GM19372 (cell line): ENCODE measurements around the gene SLC22A8.
"Not testable (repeated sequence)": the region's sequence is repeated elsewhere in the genome, so short reads cannot be mapped to it uniquely, and the experiment has no call there.

Experiments used
- ATAC-seq: cut with Tn5 transposase; IDR thresholded peaks from one replicate; pipeline ENCODE4 v1.9.1; 2021; ENCODE audit warnings: mild to moderate bottlenecking, low read depth, moderate library complexity; ENCODE audit not compliant: unreplicated experiment

Gene SLC22A8

GRCh38 chr11:63015521-63016215 is at the start of gene SLC22A8:
TSS of gene SLC22A8 (minus strand) at chr11:63015841. CDS start at chr11:63014958, 883 bp downstream.
- ATAC-seq = no peak

- ATAC-seq = not testable (repeated sequence)
Observed at GRCh38 chr11:63046203-63046602, 30.6 kb upstream of the SLC22A8 start.

- no peak for ATAC-seq
Observed at GRCh38 chr11:63042596-63042995, 27.0 kb upstream of the SLC22A8 start.

- no peak for ATAC-seq
Observed at GRCh38 chr11:63032457-63032856, 16.8 kb upstream of the SLC22A8 start.

- ATAC-seq = no peak
Observed at GRCh38 chr11:63023841-63024648, 8.4 kb upstream of the SLC22A8 start.

GRCh38 chr11:63023222-63023814 is 7.7 kb upstream of the SLC22A8 start:
- no peak for ATAC-seq

GRCh38 chr11:63022441-63022840 is 6.8 kb upstream of the SLC22A8 start:
- no peak for ATAC-seq

GRCh38 chr11:63020671-63021291 is 5.1 kb upstream of the SLC22A8 start:
- ATAC-seq = no peak

GRCh38 chr11:63019506-63019905 is 3.9 kb upstream of the SLC22A8 start:
- no peak for ATAC-seq

- no peak for ATAC-seq
Observed at GRCh38 chr11:63017306-63017974, 1.8 kb upstream of the SLC22A8 start.

GRCh38 chr11:63014408-63015055 is 1.1 kb downstream of the SLC22A8 start:
- no peak for ATAC-seq

- ATAC-seq = no peak
Observed at GRCh38 chr11:63012839-63013238, 2.8 kb downstream of the SLC22A8 start.

- no peak for ATAC-seq
Observed at GRCh38 chr11:63012430-63012829, 3.2 kb downstream of the SLC22A8 start.

- no peak for ATAC-seq
Observed at GRCh38 chr11:63010934-63011439, 4.7 kb downstream of the SLC22A8 start.

- ATAC-seq = no peak
Observed at GRCh38 chr11:63007920-63008319, 7.7 kb downstream of the SLC22A8 start.

GRCh38 chr11:63001456-63001855 is 14.2 kb downstream of the SLC22A8 start:
- ATAC-seq = no peak

- no peak for ATAC-seq
Observed at GRCh38 chr11:62999649-63000048, 16.0 kb downstream of the SLC22A8 start.

GRCh38 chr11:62999156-62999555 is 16.5 kb downstream of the SLC22A8 start:
- no peak for ATAC-seq

GRCh38 chr11:62996271-62996670 is 19.4 kb downstream of the SLC22A8 start:
- ATAC-seq = no peak

- no peak for ATAC-seq
Observed at GRCh38 chr11:62994775-62995174, 20.9 kb downstream of the SLC22A8 start.
